ENCODE data around the gene TIMMDC1.
A peak's percentile ranks its signal among the peaks of the same experiment; 100 is the strongest.
"Not testable (repeated sequence)": the region's sequence is repeated elsewhere in the genome, so short reads cannot be mapped to it uniquely, and the experiment has no call there.

TIMMDC1 gene

GRCh38 chr3:119552928-119553327, 54.6 kb downstream of the TIMMDC1 start:
- H3K9ac ChIP-seq (ENCODE audit: low read length); DNase-seq; H3K4ac ChIP-seq (ENCODE audit: low read depth, low read length); H3K79me1 ChIP-seq (ENCODE audit: low read length); H3K4me3 ChIP-seq (ENCODE audit: low read depth, low read length); H3K18ac ChIP-seq (ENCODE audit: low read length); H2BK5ac ChIP-seq (ENCODE audit: low read depth, low read length, poor library complexity); H4K12ac ChIP-seq (ENCODE audit: low read depth, low read length); H2BK120ac ChIP-seq (ENCODE audit: insufficient read depth, low read length, poor library complexity); H2AK5ac ChIP-seq (ENCODE audit: low read length); H3K36me3 ChIP-seq (ENCODE audit: control insufficient read depth in 1 of 2, insufficient read depth in 2 of 2, low read length in 2 of 2); H2BK12ac ChIP-seq (ENCODE audit: low read length); H4K91ac ChIP-seq (ENCODE audit: low read depth, low read length); H3K27ac ChIP-seq (ENCODE audit: low read depth, low read length); H3K14ac ChIP-seq (ENCODE audit: low read length); H3K27me3 ChIP-seq (ENCODE audit: insufficient read depth, low read length); H2AFZ ChIP-seq (ENCODE audit: insufficient read depth, low read length, poor library complexity); H3K4me2 ChIP-seq (ENCODE audit: low read length); H4K8ac ChIP-seq (ENCODE audit: low read depth, low read length); H3K9me3 ChIP-seq (ENCODE audit: insufficient read depth, low read depth, low read length); H3K23ac ChIP-seq (ENCODE audit: low read length); H3K79me2 ChIP-seq (ENCODE audit: control insufficient read depth, insufficient read depth, low read length, poor library complexity); H3K4me1 ChIP-seq (ENCODE audit: control insufficient read depth in 1 of 2, insufficient read depth in 2 of 2, low read length in 2 of 2): not testable (repeated sequence)
- WGBS (ENCODE audit: extremely low coverage, insufficient coverage, insufficient read length) = no CpG with 5 or more reads among the region's 6 CpGs

- no peak overlapping the region for H4K12ac ChIP-seq (ENCODE audit: low read depth, low read length)
- DNase-seq = no peak
- no peak overlapping the region for H3K23ac ChIP-seq (ENCODE audit: low read length)
- H3K36me3 ChIP-seq (ENCODE audit: control insufficient read depth in 1 of 2, insufficient read depth in 2 of 2, low read length in 2 of 2) = no peaks in the 10 kb centered on the region
- no peak overlapping the region for H2AFZ ChIP-seq (ENCODE audit: insufficient read depth, low read length, poor library complexity)
- no peak overlapping the region for H3K14ac ChIP-seq (ENCODE audit: low read length)
- no peak overlapping the region for H2BK120ac ChIP-seq (ENCODE audit: insufficient read depth, low read length, poor library complexity)
- no peaks in the 10 kb centered on the region for H3K27me3 ChIP-seq (ENCODE audit: insufficient read depth, low read length)
- WGBS (ENCODE audit: extremely low coverage, insufficient coverage, insufficient read length) = no CpG with 5 or more reads among the region's 5 CpGs
- no peak overlapping the region for H2AK5ac ChIP-seq (ENCODE audit: low read length)
- no peaks in the 10 kb centered on the region for H3K4me1 ChIP-seq (ENCODE audit: control insufficient read depth in 1 of 2, insufficient read depth in 2 of 2, low read length in 2 of 2)
- H3K4ac ChIP-seq (ENCODE audit: low read depth, low read length) = no peak overlapping the region
- H3K27ac ChIP-seq (ENCODE audit: low read depth, low read length) = no peak overlapping the region
- H3K9ac ChIP-seq (ENCODE audit: low read length) = no peak overlapping the region
- H3K4me3 ChIP-seq (ENCODE audit: low read depth, low read length) = no peak overlapping the region
- H3K18ac ChIP-seq (ENCODE audit: low read length) = no peak overlapping the region
- no peak overlapping the region for H2BK5ac ChIP-seq (ENCODE audit: low read depth, low read length, poor library complexity)
- H3K79me1 ChIP-seq (ENCODE audit: low read length) = no peaks in the 10 kb centered on the region
- no peak overlapping the region for H4K8ac ChIP-seq (ENCODE audit: low read depth, low read length)
- H3K79me2 ChIP-seq (ENCODE audit: control insufficient read depth, insufficient read depth, low read length, poor library complexity) = no peaks in the 10 kb centered on the region
- peaks cover 2% of the 10 kb centered on the region for H3K9me3 ChIP-seq (ENCODE audit: insufficient read depth, low read depth, low read length)
- H4K91ac ChIP-seq (ENCODE audit: low read depth, low read length) = no peak overlapping the region
- no peak overlapping the region for H3K4me2 ChIP-seq (ENCODE audit: low read length)
- H2BK12ac ChIP-seq (ENCODE audit: low read length) = no peak overlapping the region
These were observed 55.6 kb downstream of the TIMMDC1 start for GRCh38 chr3:119553823-119554415.

- Histone ChIP-seq H3K4me3 (ENCODE audit: low read depth, low read length) (no peak overlapping the region), H3K27ac (ENCODE audit: low read depth, low read length) (no peak overlapping the region), H2BK120ac (ENCODE audit: insufficient read depth, low read length, poor library complexity) (no peak overlapping the region), H3K14ac (ENCODE audit: low read length) (no peak overlapping the region), H3K79me1 (ENCODE audit: low read length) (no peaks in the 10 kb centered on the region), H4K91ac (ENCODE audit: low read depth, low read length) (no peak overlapping the region), H2BK12ac (ENCODE audit: low read length) (no peak overlapping the region), H4K12ac (ENCODE audit: low read depth, low read length) (no peak overlapping the region), H3K9me3 (ENCODE audit: insufficient read depth, low read depth, low read length) (peaks cover 2% of the 10 kb centered on the region), H3K79me2 (ENCODE audit: control insufficient read depth, insufficient read depth, low read length, poor library complexity) (no peaks in the 10 kb centered on the region), H2AFZ (ENCODE audit: insufficient read depth, low read length, poor library complexity) (no peak overlapping the region), H3K23ac (ENCODE audit: low read length) (no peak overlapping the region), H3K27me3 (ENCODE audit: insufficient read depth, low read length) (no peaks in the 10 kb centered on the region), H4K8ac (ENCODE audit: low read depth, low read length) (no peak overlapping the region), H3K4me1 (ENCODE audit: control insufficient read depth in 1 of 2, insufficient read depth in 2 of 2, low read length in 2 of 2) (no peaks in the 10 kb centered on the region), H3K4ac (ENCODE audit: low read depth, low read length) (no peak overlapping the region), H3K4me2 (ENCODE audit: low read length) (no peak overlapping the region), H3K9ac (ENCODE audit: low read length) (no peak overlapping the region), H3K36me3 (ENCODE audit: control insufficient read depth in 1 of 2, insufficient read depth in 2 of 2, low read length in 2 of 2) (no peaks in the 10 kb centered on the region), H2AK5ac (ENCODE audit: low read length) (no peak overlapping the region), H3K18ac (ENCODE audit: low read length) (no peak overlapping the region), H2BK5ac (ENCODE audit: low read depth, low read length, poor library complexity) (no peak overlapping the region)
- peak; percentile 19 to 32 for DNase-seq
- WGBS (ENCODE audit: extremely low coverage, insufficient coverage, insufficient read length) = no CpG with 5 or more reads among the region's 4 CpGs
These were observed 57.0 kb downstream of the TIMMDC1 start for GRCh38 chr3:119555309-119555735.

GRCh38 chr3:119555929-119556328, 57.6 kb downstream of the TIMMDC1 start:
- H4K91ac ChIP-seq (ENCODE audit: low read depth, low read length) = no peak overlapping the region
- no peaks in the 10 kb centered on the region for H3K4me1 ChIP-seq (ENCODE audit: control insufficient read depth in 1 of 2, insufficient read depth in 2 of 2, low read length in 2 of 2)
- H3K79me1 ChIP-seq (ENCODE audit: low read length) = no peaks in the 10 kb centered on the region
- no peak overlapping the region for H3K14ac ChIP-seq (ENCODE audit: low read length)
- no peak overlapping the region for H3K27ac ChIP-seq (ENCODE audit: low read depth, low read length)
- H3K4me2 ChIP-seq (ENCODE audit: low read length) = no peak overlapping the region
- H4K8ac ChIP-seq (ENCODE audit: low read depth, low read length) = no peak overlapping the region
- no peak overlapping the region for H2AK5ac ChIP-seq (ENCODE audit: low read length)
- H3K4me3 ChIP-seq (ENCODE audit: low read depth, low read length) = no peak overlapping the region
- no peaks in the 10 kb centered on the region for H3K79me2 ChIP-seq (ENCODE audit: control insufficient read depth, insufficient read depth, low read length, poor library complexity)
- no peak overlapping the region for H2AFZ ChIP-seq (ENCODE audit: insufficient read depth, low read length, poor library complexity)
- no peak for DNase-seq
- H3K4ac ChIP-seq (ENCODE audit: low read depth, low read length) = no peak overlapping the region
- H2BK120ac ChIP-seq (ENCODE audit: insufficient read depth, low read length, poor library complexity) = no peak overlapping the region
- no peak overlapping the region for H4K12ac ChIP-seq (ENCODE audit: low read depth, low read length)
- WGBS (ENCODE audit: extremely low coverage, insufficient coverage, insufficient read length) = no CpG with 5 or more reads among the region's 1 CpG
- no peaks in the 10 kb centered on the region for H3K36me3 ChIP-seq (ENCODE audit: control insufficient read depth in 1 of 2, insufficient read depth in 2 of 2, low read length in 2 of 2)
- no peaks in the 10 kb centered on the region for H3K27me3 ChIP-seq (ENCODE audit: insufficient read depth, low read length)
- H3K9ac ChIP-seq (ENCODE audit: low read length) = no peak overlapping the region
- peaks cover 2% of the 10 kb centered on the region for H3K9me3 ChIP-seq (ENCODE audit: insufficient read depth, low read depth, low read length)
- no peak overlapping the region for H3K23ac ChIP-seq (ENCODE audit: low read length)
- no peak overlapping the region for H2BK5ac ChIP-seq (ENCODE audit: low read depth, low read length, poor library complexity)
- no peak overlapping the region for H2BK12ac ChIP-seq (ENCODE audit: low read length)
- no peak overlapping the region for H3K18ac ChIP-seq (ENCODE audit: low read length)
